ENCODE results near the gene PANK2.

DNA sequence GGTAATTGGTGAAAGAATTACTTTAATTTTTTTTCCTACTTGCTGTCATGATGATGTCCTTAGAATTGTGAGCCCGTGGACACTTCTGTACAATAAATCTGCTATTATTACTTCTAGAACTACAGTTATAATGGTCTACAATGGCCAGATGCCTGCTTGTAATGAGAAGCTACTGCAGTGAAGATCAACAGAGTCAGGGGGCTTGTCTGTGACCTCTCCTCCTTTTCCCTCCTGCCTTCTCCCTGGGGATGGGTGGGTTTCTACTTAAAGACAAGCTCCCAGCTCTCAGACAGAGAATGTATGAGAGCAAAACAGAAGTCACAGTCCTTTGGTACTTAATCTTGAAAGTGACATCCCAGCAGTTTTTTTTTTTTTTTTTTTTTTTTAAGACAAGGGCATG is 13.2 kb upstream of the PANK2 start:
- no peak for TF ChIP-seq CTCF (IDR thresholded peaks at IDR 0.05)
- no peak for TF ChIP-seq POLR2AphosphoS5 (IDR thresholded peaks at IDR 0.05; ENCODE audit: low read depth, low read length)
- TF ChIP-seq CHD2 (IDR thresholded peaks at IDR 0.05; ENCODE audit: low read length, partially characterized antibody) = no peak
- no peak for TF ChIP-seq REST (IDR thresholded peaks at IDR 0.05; ENCODE audit: low read depth, low read length)
- no peak for TF ChIP-seq FOXM1 (IDR thresholded peaks at IDR 0.05; ENCODE audit: low read depth)
- no peak for TF ChIP-seq RAD21 (IDR thresholded peaks at IDR 0.05; ENCODE audit: low read length)
- no peak for TF ChIP-seq ZBTB33 (IDR thresholded peaks at IDR 0.05; ENCODE audit: borderline replicate concordance, low read depth)
